ENCODE results near the gene PLPPR2. TPM values are rescaled to one million over a fixed set of nuclear protein-coding genes. Genes with fewer than 3 reads are reported as not detected.
A peak's percentile ranks its signal among the peaks of the same experiment; 100 is the strongest.
"Not testable (repeated sequence)": the region's sequence is repeated elsewhere in the genome, so short reads cannot be mapped to it uniquely, and the experiment has no call there.

PLPPR2 gene
- polyA plus RNA-seq, 4 donors, result 10.5 to 30.4 (median 17.1) TPM

DNA sequence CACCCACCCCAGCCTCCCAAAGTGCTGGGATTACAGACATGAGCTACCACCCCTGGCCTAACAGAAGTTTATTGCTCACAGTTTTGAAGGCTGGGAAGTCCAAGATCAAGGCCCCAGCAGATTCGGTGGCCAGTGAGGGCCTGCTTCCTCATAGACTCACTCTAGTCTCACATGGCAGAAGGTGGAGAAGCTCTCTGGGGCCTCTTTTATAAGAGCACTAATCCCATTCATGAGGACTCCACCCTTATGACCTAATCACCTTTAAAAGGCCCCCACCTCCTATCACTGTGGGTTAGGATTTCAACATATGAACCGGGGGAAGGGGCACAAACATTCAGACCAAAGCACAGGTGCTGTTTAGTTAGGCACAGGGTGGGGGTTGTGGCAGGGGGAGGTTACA lies 12.3 kb downstream of the PLPPR2 start:
- no peak for DNase-seq (ENCODE audit: low read depth in 4 of 4, low spot score in 3 of 4)

DNA sequence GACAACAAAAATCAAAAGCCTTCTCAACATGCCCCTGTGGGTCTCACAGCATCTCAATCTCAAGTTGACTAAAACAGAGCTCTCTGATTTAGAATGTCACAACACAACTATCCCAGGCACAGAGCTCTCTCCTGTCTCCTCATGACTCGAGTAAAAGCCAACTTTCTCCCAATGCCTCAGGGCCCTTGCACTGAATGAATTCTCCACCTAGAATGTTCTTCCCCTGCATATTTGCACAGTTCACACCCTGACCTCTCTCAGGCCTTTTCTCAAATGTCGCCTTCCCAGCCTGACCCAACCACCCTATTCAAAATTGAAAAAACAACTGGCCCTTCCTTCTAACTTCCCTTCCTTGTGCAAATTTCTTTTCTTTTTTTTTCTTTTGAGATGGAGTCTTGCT lies 15.5 kb downstream of the PLPPR2 start:
- no peak for DNase-seq (ENCODE audit: low read depth in 4 of 4, low spot score in 3 of 4)

DNA sequence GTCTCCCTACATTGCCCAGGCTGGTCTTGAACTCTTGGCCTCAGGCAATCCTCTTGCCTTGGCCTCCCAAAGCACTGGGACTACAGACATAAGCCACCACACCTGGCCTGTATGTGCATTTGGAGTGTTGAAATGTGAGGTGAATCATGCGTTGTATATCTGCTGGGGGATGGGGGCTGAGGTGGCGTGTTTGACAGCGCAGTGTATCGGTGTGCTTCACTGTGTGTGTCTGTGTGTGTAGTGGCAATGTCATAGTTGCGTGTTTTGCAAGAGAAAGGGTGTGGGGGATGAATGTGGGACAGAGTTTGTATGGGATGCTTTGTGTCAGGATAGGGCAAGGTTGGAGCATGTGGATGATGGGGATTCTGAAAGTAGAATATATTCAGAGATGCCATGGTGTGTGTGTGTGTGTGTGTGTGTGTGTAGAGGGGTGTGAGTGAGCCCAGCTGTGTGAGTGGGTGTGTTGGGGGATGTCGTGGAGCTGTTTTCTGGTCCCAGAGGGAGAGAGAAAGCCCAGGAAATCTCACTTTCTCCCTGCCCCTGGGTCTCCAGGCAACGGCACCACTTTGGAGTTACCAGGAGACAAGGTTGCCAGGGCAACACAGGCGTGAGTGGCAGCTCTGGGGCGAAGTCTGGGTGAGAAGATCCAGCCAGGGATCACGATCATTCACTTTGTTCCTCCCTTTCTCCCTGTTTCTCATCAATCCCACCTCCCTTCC lies 18.1 kb downstream of the PLPPR2 start:
- no peak for DNase-seq (ENCODE audit: low read depth in 4 of 4, low spot score in 3 of 4)

DNA sequence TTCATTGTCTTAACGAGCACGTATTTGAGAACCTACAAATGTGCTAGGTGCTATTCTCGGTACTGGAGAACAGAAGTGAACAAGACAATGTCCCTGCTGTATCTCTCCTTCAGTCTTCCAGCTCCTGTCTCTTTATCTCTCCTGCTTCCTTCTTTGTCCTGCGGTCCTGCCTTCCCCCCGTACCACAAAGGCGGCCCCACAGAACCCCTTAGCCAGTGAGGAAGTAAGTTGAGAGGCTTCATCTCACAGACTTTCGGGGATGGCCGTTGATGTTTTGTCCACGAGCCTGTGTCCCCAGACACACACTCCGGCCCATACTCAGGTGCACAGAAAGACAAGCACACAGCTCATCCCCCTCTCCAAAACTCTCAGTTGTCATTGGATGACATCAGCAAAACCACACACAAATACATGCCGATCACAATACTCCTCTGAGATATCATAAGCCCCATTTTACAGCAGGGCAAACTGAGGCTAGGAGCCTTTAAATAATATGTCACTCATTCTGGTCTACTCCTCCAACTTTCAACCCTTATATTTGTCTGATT lies 18.7 kb downstream of the PLPPR2 start:
- no peak for DNase-seq (ENCODE audit: low read depth in 4 of 4, low spot score in 3 of 4)

DNA sequence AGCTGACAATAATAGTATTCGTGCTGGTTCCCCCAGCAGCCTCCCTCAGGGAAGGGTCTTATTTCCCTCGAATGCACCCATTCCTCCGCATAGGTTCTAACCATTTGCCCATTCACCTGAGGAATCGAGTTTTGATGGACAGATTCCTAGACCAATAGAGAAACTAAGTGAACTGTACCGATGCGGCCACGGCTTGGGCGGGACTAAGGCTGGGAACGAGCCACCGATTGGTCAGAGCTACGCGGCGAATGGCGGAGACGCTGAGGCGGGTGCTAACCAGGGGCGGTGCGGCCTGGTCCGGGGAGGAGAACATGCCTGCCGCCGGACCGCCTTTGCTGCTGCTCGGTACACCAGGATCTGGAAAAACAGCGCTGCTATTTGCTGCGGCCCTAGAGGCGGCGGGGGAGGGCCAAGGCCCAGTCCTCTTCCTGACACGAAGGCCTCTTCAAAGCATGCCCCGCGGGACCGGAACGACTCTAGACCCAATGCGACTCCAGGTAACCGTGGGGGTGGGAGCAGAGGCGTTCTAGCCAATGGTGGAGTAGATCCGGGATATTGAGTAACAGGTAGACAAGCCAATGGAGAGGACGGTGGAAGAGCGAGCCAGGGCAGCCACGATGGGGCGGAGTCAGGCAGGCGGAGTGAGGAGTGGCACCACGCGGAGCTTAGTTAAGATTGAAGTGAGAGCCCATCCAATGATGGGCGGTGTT lies 19.4 kb downstream of the PLPPR2 start, which contains the start of gene SWSAP1:
TSS of gene SWSAP1 (plus strand) at position 234 of the 710 bp plus-strand sequence. CDS start at position 249, 15 bp downstream.
- peak; percentile 98 to 99 (median 98) for DNase-seq (ENCODE audit: low read depth in 4 of 4, low spot score in 3 of 4)

DNA sequence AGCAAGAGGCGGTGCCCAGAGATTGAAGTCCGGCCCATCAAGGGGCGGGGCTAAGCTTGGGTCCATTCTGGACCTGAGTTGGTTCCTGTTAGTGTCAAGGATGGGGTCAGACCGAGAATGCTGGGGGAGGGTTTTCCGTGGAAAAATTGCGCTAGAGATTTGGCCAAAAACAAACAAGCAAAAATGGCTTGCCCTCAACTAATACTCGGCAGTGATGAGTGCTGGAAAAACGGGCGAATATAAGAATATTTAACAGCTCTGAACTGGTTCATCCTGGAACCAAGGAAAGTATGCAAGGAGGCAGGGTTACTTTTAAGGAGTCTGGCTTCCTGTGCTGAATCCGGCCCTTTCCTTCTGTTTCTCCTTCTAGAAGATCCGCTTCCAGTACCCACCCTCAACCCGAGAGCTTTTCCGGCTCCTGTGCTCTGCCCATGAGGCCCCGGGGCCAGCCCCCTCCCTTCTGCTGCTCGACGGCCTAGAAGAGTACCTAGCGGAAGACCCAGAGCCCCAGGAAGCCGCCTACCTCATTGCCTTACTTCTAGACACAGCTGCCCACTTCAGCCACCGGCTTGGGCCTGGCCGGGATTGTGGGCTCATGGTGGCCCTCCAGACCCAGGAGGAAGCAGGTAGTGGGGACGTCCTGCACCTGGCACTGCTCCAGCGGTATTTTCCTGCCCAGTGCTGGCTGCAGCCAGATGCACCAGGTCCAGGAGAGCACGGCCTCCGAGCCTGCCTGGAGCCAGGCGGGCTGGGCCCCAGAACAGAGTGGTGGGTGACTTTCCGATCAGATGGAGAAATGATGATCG lies 20.1 kb downstream of the PLPPR2 start:
- DNase-seq (ENCODE audit: low read depth in 4 of 4, low spot score in 3 of 4), result no peak

DNA sequence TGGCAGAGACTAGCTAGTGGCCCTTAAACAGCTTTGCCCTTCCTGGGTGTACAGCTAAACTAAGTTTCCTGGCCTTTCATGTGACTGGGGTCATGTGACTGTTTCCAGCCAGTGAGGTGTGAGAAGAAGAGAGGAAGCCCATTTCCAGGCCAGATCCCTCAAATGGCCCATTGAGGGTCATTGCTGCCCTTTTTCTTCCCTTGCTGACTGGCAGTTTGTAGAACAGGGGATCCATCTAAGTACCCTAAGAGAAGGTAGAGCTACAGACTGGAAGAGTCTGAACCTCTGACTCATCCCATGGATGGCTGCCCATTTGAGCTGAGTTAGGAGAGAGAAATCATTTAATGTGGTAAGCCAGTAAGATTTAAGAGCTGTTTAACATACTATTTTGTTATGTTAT lies 22.0 kb downstream of the PLPPR2 start:
- DNase-seq (ENCODE audit: low read depth in 4 of 4, low spot score in 3 of 4), result no peak

DNA sequence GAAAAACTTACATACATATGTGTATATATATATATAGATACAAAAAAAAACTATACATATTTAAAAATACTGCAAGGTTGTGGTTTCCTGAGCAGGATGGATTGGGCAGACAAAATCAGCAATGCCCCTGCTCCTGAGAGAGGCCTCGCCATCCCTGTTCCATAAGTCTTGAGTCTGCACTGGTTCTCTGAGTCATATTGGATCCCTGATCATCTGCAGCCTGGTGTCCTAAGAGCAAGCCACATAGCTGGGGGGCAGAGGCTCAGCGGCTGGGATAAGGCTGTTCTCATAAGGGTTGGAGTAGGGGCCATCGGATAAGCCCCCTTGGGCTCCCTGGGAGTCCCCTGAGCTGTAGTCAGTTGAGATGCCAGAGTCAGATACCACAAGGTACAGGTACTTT lies 22.5 kb downstream of the PLPPR2 start:
- DNase-seq (ENCODE audit: low read depth in 4 of 4, low spot score in 3 of 4), result no peak

DNA sequence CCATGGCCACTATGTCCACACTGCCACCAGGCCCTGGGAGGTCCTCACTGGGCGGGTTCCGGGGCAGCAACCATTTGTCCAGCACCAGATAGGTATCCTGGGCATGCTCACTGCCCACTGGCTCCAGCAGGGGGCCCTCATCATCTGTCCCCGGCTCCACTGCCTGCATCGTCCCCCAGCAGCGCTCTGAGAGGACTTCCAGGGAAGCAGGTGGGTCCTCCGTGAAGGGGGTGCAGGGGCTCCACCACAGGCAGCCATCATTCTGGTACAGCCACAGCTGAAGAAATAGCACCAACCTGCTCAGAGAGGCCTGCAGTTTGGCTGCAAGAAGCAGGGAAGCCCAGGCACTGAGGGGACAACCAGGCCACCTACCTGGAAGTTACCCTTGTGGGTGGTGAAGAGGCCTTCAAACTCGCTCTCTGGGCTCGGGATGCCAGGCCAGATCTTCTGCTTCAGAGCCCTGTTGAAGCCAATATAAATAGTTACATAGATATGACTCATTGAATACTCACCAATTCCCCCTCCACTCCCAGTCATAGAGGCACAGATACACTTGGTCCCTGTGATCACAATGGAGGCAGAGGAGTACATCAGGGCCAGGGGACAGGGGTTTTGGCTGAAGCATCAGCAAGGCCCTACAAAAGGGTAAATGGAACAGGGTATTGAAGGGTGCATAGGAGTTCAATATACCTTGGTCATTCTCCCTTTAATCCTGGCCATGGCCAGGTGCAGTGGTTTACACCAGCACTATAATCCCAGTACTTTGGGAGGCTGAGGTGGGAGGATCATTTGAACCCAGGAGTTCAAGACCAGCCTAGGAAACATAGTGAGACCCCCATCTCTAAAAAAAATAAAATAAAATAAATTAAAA lies 23.3 kb downstream of the PLPPR2 start:
- no peak for DNase-seq (ENCODE audit: low read depth in 4 of 4, low spot score in 3 of 4)

DNA sequence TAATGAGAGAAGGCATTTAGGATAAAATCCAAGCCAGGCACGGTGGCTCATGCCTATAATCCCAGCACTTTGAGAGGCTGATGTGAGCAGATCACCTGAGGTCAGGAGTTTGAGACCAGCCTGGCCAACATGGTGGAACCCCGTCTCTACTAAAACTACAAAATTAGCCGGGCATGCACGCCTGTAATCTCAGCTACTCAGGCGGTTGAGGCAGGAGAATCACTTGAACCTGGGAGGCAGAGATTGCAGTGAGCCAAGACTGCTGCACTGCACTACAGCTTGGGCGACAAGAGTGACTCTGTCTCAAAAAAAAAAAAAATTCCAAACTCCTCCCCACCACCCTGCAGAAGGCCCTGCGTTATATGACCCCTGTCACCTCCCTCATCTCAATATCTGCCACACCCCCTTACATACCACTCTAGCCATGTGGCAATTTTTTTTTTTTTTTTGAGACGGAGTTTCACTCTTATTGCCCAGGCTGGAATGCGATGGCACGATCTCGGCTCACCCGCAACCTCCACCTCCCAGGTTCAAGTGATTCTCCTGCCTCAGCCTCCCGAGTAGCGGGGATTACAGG lies 24.1 kb downstream of the PLPPR2 start:
- not testable (repeated sequence) for DNase-seq (ENCODE audit: low read depth in 4 of 4, low spot score in 3 of 4)

DNA sequence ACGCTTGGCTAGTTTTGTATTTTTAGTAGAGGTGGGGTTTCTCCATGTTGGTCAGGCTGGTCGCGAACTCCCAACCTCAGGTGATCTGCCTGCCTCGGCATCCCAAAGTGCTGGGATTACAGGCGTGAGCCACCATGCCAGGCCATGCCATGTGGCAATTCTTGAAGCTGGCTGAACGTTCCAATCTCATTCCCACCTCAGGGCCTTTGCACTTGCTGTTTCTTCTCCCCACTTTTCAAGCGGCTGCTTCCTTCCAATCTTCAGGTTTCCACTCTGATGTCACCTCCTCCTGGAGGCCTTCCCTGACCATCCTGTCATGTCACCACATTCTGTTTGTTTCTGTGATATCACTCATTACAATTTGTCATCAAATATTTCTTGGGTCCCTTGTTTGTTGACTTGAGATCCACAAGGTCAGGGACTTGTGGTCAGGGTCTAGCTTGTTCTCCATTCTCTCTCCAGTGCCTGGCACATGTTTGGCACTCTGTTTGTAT lies 24.7 kb downstream of the PLPPR2 start:
- no peak for DNase-seq (ENCODE audit: low read depth in 4 of 4, low spot score in 3 of 4)

DNA sequence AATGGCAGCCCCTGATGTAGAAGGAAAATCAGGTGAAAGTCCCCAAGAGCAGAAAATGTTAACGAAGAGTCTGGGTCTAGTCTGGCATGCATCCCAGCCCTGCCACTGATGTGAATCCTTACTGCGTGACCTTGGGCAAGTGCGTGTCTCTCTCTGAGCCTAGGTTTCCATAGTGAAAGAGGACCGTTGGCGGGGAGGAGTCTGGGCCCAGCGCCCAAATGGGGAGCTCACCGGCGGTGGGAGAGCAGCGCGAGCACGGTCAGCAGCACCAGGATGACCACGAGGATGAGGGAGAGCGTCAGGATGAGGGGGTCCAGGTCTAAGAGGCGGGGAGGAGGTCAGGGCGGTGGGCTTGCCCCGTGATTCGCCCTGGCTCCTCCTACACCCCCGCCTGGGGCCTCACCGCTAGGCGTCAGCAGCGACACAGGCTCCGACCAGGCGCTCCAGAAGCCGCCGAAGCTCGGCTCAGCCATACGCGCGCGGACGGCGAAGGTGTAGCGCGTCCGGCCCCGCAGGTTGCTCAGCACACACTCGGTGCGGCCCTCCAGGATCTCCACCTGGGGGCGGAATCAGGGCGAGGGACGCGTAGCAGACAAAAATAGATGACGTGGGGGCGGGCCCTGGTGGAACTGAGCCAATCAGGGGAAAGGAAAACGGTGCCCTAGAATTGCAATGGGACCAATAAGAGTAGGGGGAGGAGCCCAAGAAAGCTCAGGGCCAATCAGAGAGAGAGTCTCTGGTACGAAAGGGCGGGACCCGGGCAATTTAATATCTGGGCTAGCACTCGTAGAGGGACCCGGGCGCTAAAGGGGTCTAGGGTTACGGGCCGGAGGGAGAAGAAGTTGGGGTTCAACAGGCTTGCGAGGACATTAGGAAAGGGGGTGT lies 25.7 kb downstream of the PLPPR2 start:
- peak; percentile 91 to 95 (median 92) for DNase-seq (ENCODE audit: low read depth in 4 of 4, low spot score in 3 of 4)

DNA sequence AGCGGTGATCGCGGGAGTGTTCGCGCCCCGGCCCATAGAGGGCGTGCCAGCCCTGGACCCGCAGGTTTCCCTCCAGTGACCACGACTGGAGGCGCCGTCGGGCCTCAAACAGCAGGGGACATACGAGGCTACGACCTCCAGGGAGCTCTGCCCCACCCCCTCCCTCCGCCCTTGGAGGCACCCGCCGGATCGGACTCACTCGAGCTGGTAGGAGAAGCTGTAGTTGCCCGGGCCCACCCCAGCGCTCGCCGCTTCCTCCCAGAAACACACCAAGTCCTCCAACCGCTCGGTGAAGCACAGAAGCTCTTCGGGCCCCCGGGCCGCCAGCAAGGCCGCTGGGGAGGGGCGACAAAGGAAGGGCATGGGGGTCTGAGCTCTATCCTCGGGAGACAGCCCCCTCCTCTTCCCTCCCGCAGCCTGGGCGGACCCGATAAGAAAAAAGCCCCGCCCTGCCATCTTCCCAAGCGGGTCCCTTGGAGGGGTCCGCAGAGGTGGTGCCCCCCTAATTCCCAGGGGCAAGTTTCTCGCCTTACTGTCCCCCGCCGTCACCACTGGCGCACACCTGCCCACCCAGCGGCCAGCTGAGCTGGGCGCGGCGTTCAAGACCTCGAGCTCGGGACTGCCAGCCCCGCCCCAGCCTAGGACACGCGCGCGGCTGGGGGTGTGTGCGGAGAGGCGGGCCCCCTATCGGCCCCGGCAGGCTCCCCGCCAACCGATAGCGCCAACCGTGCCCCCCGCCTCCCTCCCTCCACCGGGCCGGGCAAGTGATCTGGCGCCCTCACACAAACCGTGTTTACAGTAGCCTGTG lies 27.9 kb downstream of the PLPPR2 start:
- no peak for DNase-seq (ENCODE audit: low read depth in 4 of 4, low spot score in 3 of 4)

DNA sequence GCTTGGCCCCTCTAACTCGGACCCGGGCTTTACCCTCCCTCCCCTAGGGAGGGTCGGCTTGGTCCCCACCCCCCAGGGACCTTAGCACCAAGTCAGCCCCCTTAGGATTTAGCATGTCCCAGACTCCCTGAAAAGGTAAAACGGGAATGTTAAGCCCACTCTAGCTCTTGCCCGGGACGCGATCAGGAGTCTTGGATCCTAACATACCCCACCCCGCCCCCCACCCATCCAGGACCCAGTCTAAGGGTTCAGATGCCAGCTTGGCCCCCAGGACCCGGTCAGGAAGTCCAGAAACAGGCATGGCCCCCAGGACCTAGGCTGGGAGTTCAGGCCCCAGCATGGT lies 28.4 kb downstream of the PLPPR2 start:
- DNase-seq (ENCODE audit: low read depth in 4 of 4, low spot score in 3 of 4), result no peak

DNA sequence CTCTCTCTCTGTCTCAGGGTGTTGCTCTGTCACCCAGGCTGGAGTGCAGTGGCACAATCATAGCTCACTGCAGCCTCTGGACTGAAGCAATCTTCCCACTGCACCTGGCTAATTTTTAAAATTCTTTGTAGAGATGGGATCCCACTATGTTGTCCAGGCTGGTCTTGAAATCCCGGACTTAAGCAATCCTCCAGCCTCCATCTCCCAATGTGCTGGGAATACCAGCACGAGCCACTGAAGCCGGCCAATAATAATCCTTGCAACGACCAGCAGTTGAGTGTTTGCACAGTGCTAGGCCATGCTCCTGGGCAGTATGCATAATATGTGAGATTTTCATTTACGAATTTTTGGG lies 29.5 kb downstream of the PLPPR2 start:
- DNase-seq (ENCODE audit: low read depth in 4 of 4, low spot score in 3 of 4), result no peak

DNA sequence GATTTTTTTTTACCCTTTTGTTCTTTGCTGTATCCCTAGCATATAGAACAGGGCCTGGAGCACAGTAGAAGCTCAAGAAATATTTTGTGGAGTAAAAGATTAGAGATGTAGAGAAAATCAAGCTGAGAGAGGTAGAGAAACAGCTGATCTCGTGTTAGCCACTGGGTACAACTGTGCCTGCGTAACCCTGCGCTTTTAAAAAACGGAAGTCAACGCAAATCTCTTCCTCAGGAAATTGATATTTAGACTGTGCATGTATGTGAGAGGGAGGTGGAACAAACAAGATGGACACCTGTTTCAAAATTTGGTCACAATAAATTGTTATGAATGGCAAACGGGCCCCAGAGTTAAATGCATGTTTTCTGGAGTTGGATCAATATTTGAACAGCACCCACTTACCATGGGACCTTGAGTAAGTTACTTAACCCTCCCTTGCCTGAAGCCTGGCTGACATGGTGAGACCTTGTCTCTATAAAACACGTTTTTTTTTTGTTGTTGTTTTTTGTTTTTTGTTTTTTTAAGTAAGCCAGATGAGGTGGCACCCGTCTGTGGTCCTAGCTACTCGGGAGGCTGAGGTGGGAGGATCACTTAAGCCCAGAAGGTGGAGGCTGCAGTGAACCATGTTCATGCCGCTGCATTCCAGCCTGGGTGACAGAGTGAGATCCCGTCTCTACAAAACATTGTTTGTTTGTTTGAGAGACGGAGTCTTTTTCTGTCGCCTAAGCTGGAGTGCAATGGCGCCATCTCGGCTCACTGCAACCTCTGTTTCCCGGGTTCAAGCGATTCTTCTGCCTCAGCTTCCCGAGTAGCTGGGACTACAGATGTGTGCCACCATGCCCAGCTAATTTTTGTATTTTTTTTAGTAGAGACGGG lies 32.2 kb downstream of the PLPPR2 start:
- DNase-seq (ENCODE audit: low read depth in 4 of 4, low spot score in 3 of 4), result no peak

DNA sequence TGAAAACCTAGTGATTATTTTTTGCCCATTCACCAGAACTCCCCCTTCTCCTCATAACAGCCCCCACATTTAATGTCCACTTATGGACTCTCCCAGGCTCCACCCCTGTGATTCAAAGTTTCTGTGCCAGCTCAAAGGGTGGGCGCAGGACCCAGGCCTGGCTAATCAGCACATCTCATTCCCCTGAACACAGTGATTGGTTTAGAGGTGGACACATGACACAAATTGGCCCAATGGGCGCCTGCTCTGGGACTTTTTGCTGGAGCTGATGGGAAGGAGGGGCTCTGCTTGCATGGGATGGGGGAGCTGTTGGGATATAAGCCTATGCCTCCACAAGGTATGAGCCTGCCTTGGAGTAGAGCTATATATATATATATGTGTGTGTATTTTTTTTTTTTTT lies 35.1 kb downstream of the PLPPR2 start:
- DNase-seq (ENCODE audit: low read depth in 4 of 4, low spot score in 3 of 4), result no peak

All from left renal pelvis (tissue), 4 donors.